Measurements from ENCODE around the gene NIPBL. TPM values are rescaled to one million over a fixed set of nuclear protein-coding genes. Genes with fewer than 3 reads are reported as not detected.
A peak's percentile ranks its signal among the peaks of the same experiment; 100 is the strongest.

NIPBL gene
- total RNA-seq, 1 experiment from 2014 or later: 48.1 TPM

- H3K9me3 Mint-ChIP-seq (ENCODE audit: unreplicated experiment): peaks cover 6% of the 10 kb centered on the region
- H3K4me3 Mint-ChIP-seq (ENCODE audit: unreplicated experiment): peak overlapping the region; percentile 9
- H3K27me3 Mint-ChIP-seq (ENCODE audit: insufficient read depth, unreplicated experiment): no peaks in the 10 kb centered on the region
- Histone ChIP-seq H3K27me3 (replicated peaks; ENCODE audit: control insufficient read depth, insufficient read depth, low read length) (no peaks in the 10 kb centered on the region), H3K9me3 (no peaks in the 10 kb centered on the region), H3K4me1 (peaks cover 12% of the 10 kb centered on the region), H3K4me3 (ENCODE audit: low read depth, low read length) (no peak overlapping the region), H3K36me3 (ENCODE audit: control insufficient read depth, insufficient read depth, low read length) (no peaks in the 10 kb centered on the region; the same call in 1 of the 2 replicates)
- no peak for DNase-seq
- CTCF ChIA-PET: no interaction called here
- intact Hi-C loops (cut with micrococcal nuclease; ENCODE audit: unreplicated experiment): loop anchor here (5.0 kb wide), 1 partner anchor 62 kb away; no protein-coding TSS in a partner anchor
- no TSS peak for BruUV-seq (replicated peaks)
- no peak for TF ChIP-seq CTCF (IDR thresholded peaks at IDR 0.05; ENCODE audit: insufficient read depth in 1 of 2, low read depth in 1 of 2, low read length in 1 of 2, severe bottlenecking in 1 of 2, unreplicated experiment in 1 of 2)
- H3K36me3 Mint-ChIP-seq (ENCODE audit: insufficient read depth, unreplicated experiment): no peaks in the 10 kb centered on the region
- peaks cover 17% of the 10 kb centered on the region for H3K4me1 Mint-ChIP-seq (ENCODE audit: low read depth, unreplicated experiment)
- POLR2A ChIA-PET: no interaction called here
- no peak overlapping the region for H3K27ac Mint-ChIP-seq (ENCODE audit: unreplicated experiment)
These were observed 63.6 kb downstream of the NIPBL start for GRCh38 chr5:36939969-36940858.

GRCh38 chr5:36943584-36943983 is 67.0 kb downstream of the NIPBL start:
- DNase-seq: no peak
- POLR2A ChIA-PET: no interaction called here
- H3K27me3 ChIP-seq (replicated peaks; ENCODE audit: control insufficient read depth, insufficient read depth, low read length): no peaks in the 10 kb centered on the region
- no peaks in the 10 kb centered on the region for H3K27me3 Mint-ChIP-seq (ENCODE audit: insufficient read depth, unreplicated experiment)
- H3K4me3 Mint-ChIP-seq (ENCODE audit: unreplicated experiment): no peak overlapping the region
- H3K9me3 ChIP-seq: no peaks in the 10 kb centered on the region
- no peaks in the 10 kb centered on the region for H3K9me3 Mint-ChIP-seq (ENCODE audit: unreplicated experiment)
- no TSS peak for BruUV-seq (replicated peaks)
- peaks cover 14% of the 10 kb centered on the region for H3K4me1 Mint-ChIP-seq (ENCODE audit: low read depth, unreplicated experiment)
- CTCF ChIA-PET: no interaction called here
- H3K27ac Mint-ChIP-seq (ENCODE audit: unreplicated experiment): no peak overlapping the region
- no peaks in the 10 kb centered on the region for H3K36me3 Mint-ChIP-seq (ENCODE audit: insufficient read depth, unreplicated experiment)
- no peak for TF ChIP-seq CTCF (IDR thresholded peaks at IDR 0.05; ENCODE audit: insufficient read depth in 1 of 2, low read depth in 1 of 2, low read length in 1 of 2, severe bottlenecking in 1 of 2, unreplicated experiment in 1 of 2)
- H3K4me1 ChIP-seq: peaks cover 6% of the 10 kb centered on the region; the same call in 1 of the 2 replicates
- intact Hi-C loops (cut with micrococcal nuclease; ENCODE audit: unreplicated experiment): loop anchor here (5.0 kb wide), 1 partner anchor 59 kb away; no protein-coding TSS in a partner anchor
- no peak overlapping the region for H3K4me3 ChIP-seq (ENCODE audit: low read depth, low read length)
- H3K36me3 ChIP-seq (ENCODE audit: control insufficient read depth, insufficient read depth, low read length): no peaks in the 10 kb centered on the region; the same call in 1 of the 2 replicates

GRCh38 chr5:36944024-36944423 is 67.5 kb downstream of the NIPBL start:
- CTCF ChIA-PET: interaction anchor here (1.4 kb wide), 1 partner anchor 204 kb away, joined by 4 read pairs; no protein-coding TSS in a partner anchor
- no peak overlapping the region for H3K4me3 Mint-ChIP-seq (ENCODE audit: unreplicated experiment)
- H3K27me3 Mint-ChIP-seq (ENCODE audit: insufficient read depth, unreplicated experiment): no peaks in the 10 kb centered on the region

More at GRCh38 chr5:36944024-36944423, 67.5 kb downstream of the NIPBL start:
- H3K27me3 ChIP-seq (replicated peaks; ENCODE audit: control insufficient read depth, insufficient read depth, low read length): no peaks in the 10 kb centered on the region
- no peak for TF ChIP-seq CTCF (IDR thresholded peaks at IDR 0.05; ENCODE audit: insufficient read depth in 1 of 2, low read depth in 1 of 2, low read length in 1 of 2, severe bottlenecking in 1 of 2, unreplicated experiment in 1 of 2)
- POLR2A ChIA-PET: no interaction called here
- no peaks in the 10 kb centered on the region for H3K9me3 Mint-ChIP-seq (ENCODE audit: unreplicated experiment)
- H3K4me1 Mint-ChIP-seq (ENCODE audit: low read depth, unreplicated experiment): peaks cover 14% of the 10 kb centered on the region
- H3K27ac Mint-ChIP-seq (ENCODE audit: unreplicated experiment): no peak overlapping the region
- no peak overlapping the region for H3K4me3 ChIP-seq (ENCODE audit: low read depth, low read length)
- no TSS peak for BruUV-seq (replicated peaks)
- H3K36me3 ChIP-seq (ENCODE audit: control insufficient read depth, insufficient read depth, low read length): no peaks in the 10 kb centered on the region
- no peaks in the 10 kb centered on the region for H3K36me3 Mint-ChIP-seq (ENCODE audit: insufficient read depth, unreplicated experiment)
- peaks cover 6% of the 10 kb centered on the region; the same call in 1 of the 2 replicates for H3K4me1 ChIP-seq
- no peak for DNase-seq
- H3K9me3 ChIP-seq: no peaks in the 10 kb centered on the region
- intact Hi-C loops (cut with micrococcal nuclease; ENCODE audit: unreplicated experiment): loop anchor here (1.0 to 5.0 kb wide), 3 partner anchors 58 to 205 kb away; partner anchors contain the start of gene NIPBL

Measured in Caco-2 (cell line).